Hematopoietic multipotent progenitor cell (in vitro differentiated cells): ENCODE data around the gene ATP10D. TPM values are rescaled to one million over a fixed set of nuclear protein-coding genes. Genes with fewer than 3 reads are reported as not detected.

Experiments
- DNase-seq, 3 donors: peaks; one replicate each; pipeline ENCODE4 v3.0.0-alpha.2; 2011 to 2015; ENCODE audit warnings: low read depth in 2 of 3, low spot score in 2 of 3
- total RNA-seq: library from RNA; depleted of rRNA; stranded (reverse); fragments of >200 nt; gene quantifications from one replicate; pipeline ENCODE4 v1.2.3, GENCODE V29; 2012

ATP10D gene
- total RNA-seq, result 8.9 TPM

- DNase-seq, result peak; percentile 40 to 86 (median 80)
Observed at GRCh38 chr4:47485047-47485692, at the start of gene ATP10D. Gene ATP10D, plus strand, starts transcription at chr4:47485275. Its CDS starts 27,266 bp downstream, at chr4:47512541.

GRCh38 chr4:47442980-47443379, 42.1 kb upstream of the ATP10D start:
- DNase-seq, result peak in 2 of 3 donors; percentile 40 to 62

GRCh38 chr4:47444031-47444430, 41.0 kb upstream of the ATP10D start:
- no peak for DNase-seq

- DNase-seq, result no peak
Observed at GRCh38 chr4:47451657-47452056, 33.4 kb upstream of the ATP10D start.

- DNase-seq, result no peak
Observed at GRCh38 chr4:47462799-47463234, 22.3 kb upstream of the ATP10D start.

- peak; percentile 92 to 99 (median 97) for DNase-seq
Observed at GRCh38 chr4:47463235-47463956, 21.7 kb upstream of the ATP10D start, which contains the start of gene COMMD8. Gene COMMD8, minus strand, starts transcription at chr4:47463702. Its CDS starts 51 bp downstream, at chr4:47463651.

GRCh38 chr4:47465004-47465403, 20.1 kb upstream of the ATP10D start:
- no peak for DNase-seq

GRCh38 chr4:47466056-47466785, 18.9 kb upstream of the ATP10D start:
- DNase-seq, result no peak

GRCh38 chr4:47468706-47469365, 16.2 kb upstream of the ATP10D start:
- DNase-seq, result no peak

GRCh38 chr4:47469951-47470350, 15.1 kb upstream of the ATP10D start:
- DNase-seq, result no peak

GRCh38 chr4:47471064-47471463, 14.0 kb upstream of the ATP10D start:
- no peak for DNase-seq

- no peak for DNase-seq
Observed at GRCh38 chr4:47471591-47471990, 13.5 kb upstream of the ATP10D start.

GRCh38 chr4:47473141-47473750, 11.8 kb upstream of the ATP10D start:
- no peak for DNase-seq

GRCh38 chr4:47474799-47475198, 10.3 kb upstream of the ATP10D start:
- DNase-seq, result no peak

- no peak for DNase-seq
Observed at GRCh38 chr4:47475411-47475810, 9.7 kb upstream of the ATP10D start.

GRCh38 chr4:47478804-47479203, 6.3 kb upstream of the ATP10D start:
- DNase-seq, result no peak

GRCh38 chr4:47482326-47482725, 2.7 kb upstream of the ATP10D start:
- no peak for DNase-seq

- DNase-seq, result no peak
Observed at GRCh38 chr4:47483745-47484144, 1.3 kb upstream of the ATP10D start.

GRCh38 chr4:47484168-47484567, 907 bp upstream of the ATP10D start:
- DNase-seq, result no peak

GRCh38 chr4:47485768-47486167, 693 bp downstream of the ATP10D start:
- no peak for DNase-seq
